Activated naive CD4-positive, alpha-beta T cell treated with anti-CD3 and anti-CD28 coated beads, Interleukin-2, amount 50 U/mL, for 24 hours (primary cell): ENCODE results near the gene UBAP2L.
"Not testable (repeated sequence)": the region's sequence is repeated elsewhere in the genome, so short reads cannot be mapped to it uniquely, and the experiment has no call there.

Experiments used
- H3K27ac Mint-ChIP-seq: one replicate; pipeline ENCODE4 v1.8.0; 2021; ENCODE audit warnings: mild to moderate bottlenecking, mixed read lengths
- H3K27me3 Mint-ChIP-seq: one replicate; pipeline ENCODE4 v1.8.0; 2021; ENCODE audit warnings: mixed read lengths
- H3K36me3 Mint-ChIP-seq: one replicate; pipeline ENCODE4 v1.8.0; 2021; ENCODE audit warnings: mixed read lengths
- H3K4me1 Mint-ChIP-seq: one replicate; pipeline ENCODE4 v1.8.0; 2021; ENCODE audit warnings: mixed read lengths
- H3K4me3 Mint-ChIP-seq: one replicate; pipeline ENCODE4 v1.8.0; 2021; ENCODE audit warnings: mild to moderate bottlenecking, mixed read lengths
- H3K9me3 Mint-ChIP-seq: one replicate; pipeline ENCODE4 v1.8.0; 2021; ENCODE audit warnings: mixed read lengths

The UBAP2L gene

DNA sequence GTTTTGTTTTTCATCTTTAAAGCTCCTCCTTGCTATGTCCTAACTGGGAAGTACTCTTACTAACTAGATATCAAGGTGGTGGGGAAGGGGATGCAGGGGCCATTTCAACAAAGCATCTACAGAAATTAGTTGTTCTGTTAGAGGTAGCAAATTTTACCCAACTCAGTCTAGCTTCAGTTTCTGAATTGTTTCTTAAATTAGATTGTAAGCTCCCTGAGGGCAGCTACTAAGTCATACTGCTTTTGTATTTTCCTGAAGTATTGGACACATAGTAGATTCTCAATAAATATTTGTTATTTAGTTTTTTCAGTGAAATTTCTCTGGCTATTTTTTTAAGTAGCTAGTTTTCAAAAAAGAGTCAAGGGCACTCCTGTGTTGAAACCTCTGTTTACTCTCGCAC is 1.8 kb downstream of the UBAP2L start:
- Mint-ChIP-seq H3K9me3 (no peaks in the 10 kb centered on the region), H3K4me3 (peak overlapping the region; percentile 99), H3K27me3 (no peaks in the 10 kb centered on the region), H3K27ac (peak overlapping the region; percentile 99), H3K4me1 (peaks cover 69% of the 10 kb centered on the region), H3K36me3 (peaks cover 31% of the 10 kb centered on the region)

DNA sequence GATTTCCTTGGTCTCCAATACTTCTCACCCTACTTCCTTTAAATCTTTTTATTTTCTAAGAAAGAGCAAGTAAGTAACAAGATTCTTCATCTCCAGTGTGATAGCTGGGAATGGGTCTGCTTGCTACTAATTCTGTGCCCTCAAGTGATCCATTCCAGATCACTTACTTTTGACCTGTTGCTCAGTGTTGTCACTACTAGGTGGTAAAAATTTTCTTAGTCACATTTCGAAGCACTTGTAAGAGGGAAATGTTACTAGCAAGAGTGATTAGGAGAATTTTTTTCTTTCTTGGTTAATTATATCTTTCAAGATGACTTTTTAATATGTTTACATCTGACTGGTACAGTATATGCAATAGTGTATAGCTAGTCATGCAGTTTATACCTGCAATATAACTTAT is 2.2 kb downstream of the UBAP2L start:
- Mint-ChIP-seq H3K9me3 (no peaks in the 10 kb centered on the region), H3K27me3 (no peaks in the 10 kb centered on the region), H3K4me1 (peaks cover 65% of the 10 kb centered on the region), H3K4me3 (peak overlapping the region; percentile 99), H3K36me3 (peaks cover 33% of the 10 kb centered on the region), H3K27ac (peak overlapping the region; percentile 91)

DNA sequence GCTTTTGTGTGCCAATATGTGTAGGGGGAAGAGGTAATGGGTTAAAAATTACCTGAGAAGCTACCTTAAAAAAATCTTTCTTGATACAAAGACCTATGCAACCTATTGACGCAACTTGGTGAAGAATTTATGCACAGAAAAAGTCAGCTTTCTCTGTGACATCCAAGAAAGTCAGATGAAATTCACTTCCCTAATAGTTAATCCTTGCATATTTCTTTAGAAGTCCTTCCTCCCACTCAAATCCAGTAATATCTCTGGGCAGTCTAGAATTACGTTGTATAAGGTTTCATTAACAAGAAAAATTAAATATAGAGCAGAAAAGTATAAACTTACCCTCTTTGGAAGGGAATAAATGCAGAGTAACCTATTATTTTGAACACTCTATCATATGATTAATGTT is 2.9 kb downstream of the UBAP2L start:
- peaks cover 61% of the 10 kb centered on the region for H3K4me1 Mint-ChIP-seq
- peak overlapping the region; percentile 91 for H3K27ac Mint-ChIP-seq
- peak overlapping the region; percentile 99 for H3K4me3 Mint-ChIP-seq
- peaks cover 31% of the 10 kb centered on the region for H3K36me3 Mint-ChIP-seq
- H3K27me3 Mint-ChIP-seq: no peaks in the 10 kb centered on the region
- H3K9me3 Mint-ChIP-seq: no peaks in the 10 kb centered on the region

DNA sequence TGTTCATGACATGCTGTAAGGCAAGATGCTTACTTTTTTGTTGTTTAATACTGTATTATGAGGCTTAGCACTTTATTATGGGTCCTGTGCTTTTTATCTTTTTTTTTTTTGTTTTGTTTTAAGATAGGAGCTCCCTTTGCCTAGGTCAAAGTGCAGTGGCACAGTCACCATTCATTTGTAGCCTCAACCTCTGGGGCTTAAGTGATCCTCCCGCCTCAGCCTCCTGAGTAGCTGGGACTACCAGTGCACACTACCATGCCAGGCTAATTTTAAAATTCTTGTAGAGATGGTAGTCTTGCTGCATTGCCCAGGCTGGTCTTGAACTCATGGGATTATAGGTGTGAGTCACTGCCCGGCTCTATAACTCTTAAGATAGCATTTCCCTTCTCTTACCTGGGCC is 4.6 kb downstream of the UBAP2L start:
- H3K36me3 Mint-ChIP-seq: peaks cover 25% of the 10 kb centered on the region
- peaks cover 55% of the 10 kb centered on the region for H3K4me1 Mint-ChIP-seq
- peak overlapping the region; percentile 51 for H3K27ac Mint-ChIP-seq
- H3K9me3 Mint-ChIP-seq: no peaks in the 10 kb centered on the region
- H3K27me3 Mint-ChIP-seq: no peaks in the 10 kb centered on the region
- H3K4me3 Mint-ChIP-seq: peak overlapping the region; percentile 0

DNA sequence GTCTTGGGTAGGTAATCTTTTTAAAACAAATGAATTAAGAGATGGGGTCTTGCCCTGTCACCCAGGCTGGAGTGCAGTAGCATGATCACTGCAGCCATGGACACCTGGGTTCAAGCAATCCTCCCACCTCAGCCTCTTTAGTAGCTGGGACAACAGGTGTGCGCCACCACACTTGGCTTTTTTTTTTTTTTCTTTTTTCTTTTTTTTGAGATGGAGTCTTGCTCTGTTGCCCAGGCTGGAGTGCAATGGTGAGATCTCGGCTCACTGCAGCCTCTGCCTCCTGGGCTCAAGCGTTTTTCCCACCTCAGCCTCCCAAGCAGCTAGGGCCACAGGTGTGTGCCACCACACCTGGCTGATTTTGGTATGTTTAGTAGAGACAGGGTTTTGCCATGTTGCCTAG is 10.4 kb downstream of the UBAP2L start:
- H3K4me3 Mint-ChIP-seq, H3K27ac Mint-ChIP-seq, H3K9me3 Mint-ChIP-seq, H3K27me3 Mint-ChIP-seq: not testable (repeated sequence)
- peaks cover 19% of the 10 kb centered on the region for H3K4me1 Mint-ChIP-seq
- H3K36me3 Mint-ChIP-seq: peaks cover 24% of the 10 kb centered on the region

DNA sequence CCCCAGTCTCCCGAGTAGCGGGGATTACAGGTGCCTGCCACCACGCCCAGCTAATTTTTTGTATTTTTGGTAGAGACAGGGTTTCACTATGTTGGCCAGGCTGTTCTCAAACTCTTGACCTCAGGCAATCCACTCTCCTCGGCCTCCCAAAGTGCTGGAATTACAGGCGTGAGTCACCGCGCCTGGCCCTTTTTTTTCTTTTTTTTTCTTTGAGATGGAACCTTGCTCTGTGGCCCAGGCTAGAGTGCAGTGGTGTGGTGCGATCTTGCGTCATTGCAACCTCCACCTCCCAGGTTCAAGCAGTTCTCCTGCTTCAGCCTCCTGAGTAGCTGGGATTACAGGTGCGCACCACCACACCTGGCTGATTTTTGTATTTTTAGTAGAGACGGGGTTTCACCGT is 12.4 kb downstream of the UBAP2L start:
- H3K27ac Mint-ChIP-seq: peak overlapping the region; percentile 65
- H3K4me3 Mint-ChIP-seq, H3K27me3 Mint-ChIP-seq, H3K9me3 Mint-ChIP-seq: not testable (repeated sequence)
- H3K36me3 Mint-ChIP-seq: peaks cover 28% of the 10 kb centered on the region
- H3K4me1 Mint-ChIP-seq: peaks cover 21% of the 10 kb centered on the region

DNA sequence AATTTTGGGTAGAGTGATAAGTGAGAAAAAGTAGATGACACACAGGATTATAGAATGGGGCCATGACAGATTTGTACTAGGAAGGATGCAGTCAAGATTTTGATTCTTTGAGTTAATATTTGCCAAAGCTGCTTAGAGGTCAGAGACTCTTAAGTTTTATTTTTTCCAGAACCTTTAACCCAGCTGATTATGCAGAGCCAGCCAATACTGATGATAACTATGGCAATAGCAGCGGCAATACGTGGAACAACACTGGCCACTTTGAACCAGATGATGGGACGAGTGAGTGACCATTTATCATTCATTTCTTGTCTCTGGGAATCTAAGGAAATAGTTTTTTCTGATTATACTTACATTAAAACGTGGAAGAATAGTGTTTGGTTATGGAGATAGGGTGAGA is 16.1 kb downstream of the UBAP2L start:
- H3K27me3 Mint-ChIP-seq: no peaks in the 10 kb centered on the region
- no peaks in the 10 kb centered on the region for H3K9me3 Mint-ChIP-seq
- H3K27ac Mint-ChIP-seq: no peak overlapping the region
- no peak overlapping the region for H3K4me3 Mint-ChIP-seq
- peaks cover 46% of the 10 kb centered on the region for H3K4me1 Mint-ChIP-seq
- H3K36me3 Mint-ChIP-seq: peaks cover 35% of the 10 kb centered on the region

DNA sequence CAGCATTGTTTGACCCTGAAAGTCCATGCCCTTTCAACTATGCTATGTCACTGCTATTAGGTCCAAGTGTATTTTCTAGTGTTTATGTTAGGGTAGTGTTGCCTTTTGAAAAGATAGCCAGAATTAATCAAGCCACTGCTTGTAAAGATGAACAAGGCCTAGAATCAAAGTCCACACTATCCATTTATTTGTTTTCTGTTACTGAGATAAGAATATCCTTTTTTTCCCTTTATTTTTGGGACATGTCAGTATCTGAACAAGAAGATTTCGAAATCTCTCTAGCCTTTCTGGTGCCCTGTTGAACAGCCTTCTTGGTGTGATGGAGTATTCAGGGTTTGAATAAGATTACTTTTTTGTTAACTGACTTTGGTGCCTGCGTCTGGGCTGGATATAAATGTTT is 16.7 kb downstream of the UBAP2L start:
- H3K9me3 Mint-ChIP-seq: no peaks in the 10 kb centered on the region
- peaks cover 51% of the 10 kb centered on the region for H3K4me1 Mint-ChIP-seq
- no peak overlapping the region for H3K4me3 Mint-ChIP-seq
- H3K27me3 Mint-ChIP-seq: no peaks in the 10 kb centered on the region
- peak overlapping the region; percentile 1 for H3K27ac Mint-ChIP-seq
- H3K36me3 Mint-ChIP-seq: peaks cover 37% of the 10 kb centered on the region

DNA sequence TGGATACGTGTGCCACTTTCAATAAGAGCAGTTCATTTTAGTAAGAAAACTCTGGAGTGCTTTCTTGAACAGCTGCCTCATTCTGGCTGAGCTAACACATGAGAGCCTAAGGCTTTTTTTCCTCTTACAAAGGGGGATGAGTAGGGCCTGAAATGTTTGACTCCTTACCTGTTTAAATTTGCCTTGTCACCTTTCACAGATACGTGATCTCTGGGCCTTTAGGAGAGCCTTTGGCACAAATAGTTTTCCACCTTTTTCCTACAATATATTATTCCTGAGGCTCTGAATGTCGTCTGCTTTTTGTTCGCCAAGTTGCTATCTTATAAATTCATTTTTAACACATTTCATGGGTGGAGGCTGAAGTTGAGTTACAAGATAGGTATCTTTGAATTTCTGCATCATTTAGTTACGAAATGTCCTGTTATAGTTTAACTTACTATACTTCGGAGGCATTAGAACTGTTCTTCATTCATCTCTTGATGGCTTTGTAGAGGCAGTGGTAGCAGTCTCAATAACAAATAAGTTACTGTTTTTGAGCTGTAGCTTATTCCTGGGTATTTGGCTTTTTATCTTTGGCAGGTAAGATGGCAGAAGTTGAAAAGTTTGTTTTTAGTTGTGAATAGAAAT is 17.2 kb downstream of the UBAP2L start:
- Mint-ChIP-seq H3K4me3 (no peak overlapping the region), H3K4me1 (peaks cover 55% of the 10 kb centered on the region), H3K27ac (peak overlapping the region; percentile 1), H3K36me3 (peaks cover 41% of the 10 kb centered on the region), H3K9me3 (no peaks in the 10 kb centered on the region), H3K27me3 (no peaks in the 10 kb centered on the region)

DNA sequence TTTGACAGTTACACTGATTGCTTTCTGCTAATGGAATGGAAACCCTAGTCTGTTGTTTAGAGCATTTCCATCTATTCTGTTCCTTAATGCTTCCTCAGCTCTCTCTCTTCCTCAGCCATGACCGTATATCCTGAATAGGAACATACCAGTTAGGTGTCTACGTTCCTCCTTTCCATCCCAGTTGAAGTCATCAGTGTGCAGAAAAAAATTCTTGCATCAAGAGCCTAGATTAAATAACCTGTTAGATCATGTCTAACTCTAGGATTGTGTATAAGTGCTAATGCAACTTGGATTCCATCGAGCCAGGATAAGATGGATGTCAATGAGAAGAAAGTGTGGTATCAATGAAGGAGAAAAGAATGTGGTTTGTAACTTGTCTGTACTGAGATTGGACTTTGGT is 18.7 kb downstream of the UBAP2L start:
- Mint-ChIP-seq H3K9me3 (no peaks in the 10 kb centered on the region), H3K4me3 (no peak overlapping the region), H3K27ac (peak overlapping the region; percentile 49), H3K4me1 (peaks cover 55% of the 10 kb centered on the region), H3K27me3 (no peaks in the 10 kb centered on the region), H3K36me3 (peaks cover 45% of the 10 kb centered on the region)

DNA sequence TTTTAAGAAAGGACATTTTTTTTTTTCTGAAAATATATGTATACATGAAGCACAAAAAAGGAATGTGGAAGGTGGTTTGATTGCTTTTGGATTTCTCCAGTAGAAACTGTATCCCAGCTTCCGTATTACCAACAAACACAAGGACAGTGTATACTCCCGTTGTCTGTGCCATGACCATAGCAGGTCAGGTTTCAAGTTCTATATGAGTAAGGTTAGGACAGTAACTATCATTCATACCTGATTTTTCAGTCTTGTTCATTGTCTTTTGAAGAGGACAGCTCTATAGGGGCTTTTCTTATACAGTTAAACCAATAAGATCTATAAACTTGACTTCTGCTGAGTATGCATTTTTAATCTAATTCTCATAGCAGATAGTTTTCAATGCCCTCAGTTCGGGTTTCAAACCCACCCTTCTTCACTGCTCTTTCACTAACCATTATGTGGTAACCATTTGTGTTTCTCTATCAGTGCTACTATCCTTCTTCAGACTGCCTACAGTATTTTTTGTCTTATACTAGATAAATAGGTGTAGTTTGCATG is 19.6 kb downstream of the UBAP2L start:
- Mint-ChIP-seq H3K4me3 (no peak overlapping the region), H3K9me3 (no peaks in the 10 kb centered on the region), H3K4me1 (peaks cover 55% of the 10 kb centered on the region), H3K27me3 (no peaks in the 10 kb centered on the region), H3K36me3 (peaks cover 42% of the 10 kb centered on the region), H3K27ac (no peak overlapping the region)

DNA sequence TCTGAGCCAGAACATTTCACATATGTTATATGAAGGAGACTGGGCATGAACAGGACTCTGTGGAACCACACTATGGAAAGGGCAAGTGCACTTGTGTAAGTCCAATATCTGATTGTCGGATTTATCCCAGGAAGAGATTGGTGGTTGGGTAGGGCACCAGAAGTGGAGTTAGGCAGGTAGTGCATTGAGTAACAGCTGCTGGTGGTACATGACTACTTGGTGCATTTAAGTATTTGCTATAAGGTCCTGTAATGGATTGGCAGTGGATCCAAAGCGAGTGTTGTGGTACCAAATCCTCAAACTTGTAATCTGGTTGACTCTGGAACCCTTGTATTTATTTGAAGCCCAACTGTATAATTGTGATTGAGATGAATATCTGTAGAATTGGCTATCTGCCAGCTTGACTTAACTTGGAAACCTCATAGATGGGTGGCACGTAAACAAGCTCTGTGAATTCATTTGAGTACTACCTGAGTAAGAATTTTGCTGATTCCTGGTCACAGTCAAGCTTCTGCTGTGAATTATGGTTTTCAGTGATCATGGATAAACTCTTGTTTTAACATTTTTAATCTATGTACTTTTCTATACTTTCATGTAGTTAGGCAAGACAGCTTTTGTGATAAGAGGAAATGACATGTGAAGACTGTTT is 21.1 kb downstream of the UBAP2L start:
- Mint-ChIP-seq H3K9me3 (no peaks in the 10 kb centered on the region), H3K4me3 (no peak overlapping the region), H3K27me3 (no peaks in the 10 kb centered on the region), H3K36me3 (peaks cover 36% of the 10 kb centered on the region), H3K4me1 (peaks cover 50% of the 10 kb centered on the region), H3K27ac (peak overlapping the region; percentile 68)

DNA sequence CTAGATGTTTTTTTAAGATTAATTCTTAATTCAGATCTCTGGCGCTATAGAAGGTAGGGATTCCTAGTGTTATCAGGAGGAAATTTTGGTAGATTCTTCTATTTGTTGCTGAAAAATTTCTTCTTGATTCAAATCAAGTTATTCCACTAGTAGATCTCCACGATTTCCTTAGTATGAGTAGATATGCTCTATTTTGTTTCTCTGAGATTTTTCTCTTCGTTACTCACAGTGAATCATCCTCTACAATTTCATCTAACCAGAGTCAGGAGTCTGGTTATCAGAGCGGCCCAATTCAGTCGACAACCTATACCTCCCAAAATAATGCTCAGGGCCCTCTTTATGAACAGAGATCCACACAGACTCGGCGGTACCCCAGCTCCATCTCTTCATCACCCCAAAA is 32.9 kb downstream of the UBAP2L start:
- Mint-ChIP-seq H3K36me3 (peaks cover 23% of the 10 kb centered on the region), H3K4me3 (no peak overlapping the region), H3K27me3 (no peaks in the 10 kb centered on the region), H3K27ac (peak overlapping the region; percentile 4), H3K9me3 (no peaks in the 10 kb centered on the region), H3K4me1 (no peaks in the 10 kb centered on the region)

DNA sequence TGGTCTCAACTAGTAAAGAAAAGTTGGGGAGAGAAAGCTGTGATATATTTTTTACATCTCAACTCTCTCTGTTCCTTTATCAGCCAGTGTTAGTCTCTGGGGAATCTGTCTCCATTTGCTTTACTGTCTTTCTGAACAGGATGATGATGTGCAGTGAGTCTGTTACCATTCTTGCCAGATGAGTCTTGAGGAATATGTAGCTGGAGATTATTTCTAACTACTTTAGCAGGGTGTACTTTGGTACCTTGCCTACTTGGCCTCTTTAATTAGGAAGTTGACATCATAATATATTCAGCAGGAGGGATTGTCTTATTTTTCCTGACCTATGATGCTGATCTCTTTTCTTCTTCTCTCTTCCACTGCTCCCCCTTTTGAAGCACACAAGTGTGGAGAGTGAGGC is 35.9 kb downstream of the UBAP2L start:
- no peak overlapping the region for H3K27ac Mint-ChIP-seq
- H3K4me1 Mint-ChIP-seq: peaks cover 4% of the 10 kb centered on the region
- H3K36me3 Mint-ChIP-seq: peaks cover 29% of the 10 kb centered on the region
- no peaks in the 10 kb centered on the region for H3K9me3 Mint-ChIP-seq
- no peaks in the 10 kb centered on the region for H3K27me3 Mint-ChIP-seq
- H3K4me3 Mint-ChIP-seq: no peak overlapping the region

DNA sequence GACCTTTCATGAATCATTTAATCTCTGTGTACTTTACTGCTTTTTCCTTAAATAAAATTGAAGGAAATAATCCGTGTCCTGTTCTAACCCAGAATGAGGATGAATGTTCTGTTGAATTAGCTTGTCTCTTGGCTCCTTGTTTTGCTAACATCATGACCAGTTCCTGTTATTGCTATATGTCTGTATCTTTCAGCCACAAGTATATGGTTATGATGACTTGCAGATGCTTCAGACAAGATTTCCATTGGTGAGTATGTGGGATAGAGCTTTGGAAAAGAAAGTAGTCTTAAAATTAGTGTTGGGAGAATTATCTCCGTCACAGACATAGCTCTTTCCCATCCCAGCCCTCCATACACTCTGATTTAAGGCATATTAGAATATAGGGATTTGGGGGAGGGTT is 38.0 kb downstream of the UBAP2L start:
- Mint-ChIP-seq H3K27me3 (no peaks in the 10 kb centered on the region), H3K36me3 (peaks cover 35% of the 10 kb centered on the region), H3K4me3 (no peak overlapping the region), H3K27ac (peak overlapping the region; percentile 53), H3K9me3 (no peaks in the 10 kb centered on the region), H3K4me1 (peaks cover 24% of the 10 kb centered on the region)

DNA sequence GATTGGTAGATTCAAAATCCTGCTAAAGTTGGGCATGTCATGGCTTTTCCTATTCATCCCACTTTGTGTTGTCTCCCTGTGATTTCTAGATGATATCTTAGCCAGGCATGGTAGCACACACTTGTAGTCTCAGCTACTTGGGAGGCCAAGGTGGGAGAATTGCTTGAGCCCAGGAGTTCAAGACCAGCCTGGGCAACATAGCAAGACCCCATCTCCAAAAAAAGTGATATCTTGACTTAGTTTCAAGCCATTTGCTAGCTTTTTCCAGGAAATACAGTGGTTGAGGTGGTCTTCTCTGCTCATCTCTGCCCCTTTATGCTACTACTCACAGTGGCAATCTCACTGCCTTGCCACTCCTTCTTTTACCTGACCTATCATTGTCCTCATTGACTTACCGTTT is 39.4 kb downstream of the UBAP2L start:
- Mint-ChIP-seq H3K4me1 (peaks cover 37% of the 10 kb centered on the region), H3K4me3 (no peak overlapping the region), H3K27me3 (no peaks in the 10 kb centered on the region), H3K9me3 (no peaks in the 10 kb centered on the region), H3K36me3 (peaks cover 33% of the 10 kb centered on the region), H3K27ac (no peak overlapping the region)
